Subcutaneous adipose tissue (tissue), 4 donors: ENCODE data around the gene PCDH9. TPM values are rescaled to one million over a fixed set of nuclear protein-coding genes. Genes with fewer than 3 reads are reported as not detected.

Experiments used
- total RNA-seq, 4 donors: library from RNA; depleted of rRNA; stranded (reverse); fragments of >200 nt; gene quantifications; one replicate each; pipeline ENCODE4 v1.1.0, GENCODE V29; 2016
- TF ChIP-seq, protein P1 (sequence below): fragments of 450-650 bp; IDR thresholded peaks from one replicate; pipeline ENCODE4 v1.5.1; 2016; ENCODE audit warnings: low read depth, mild to moderate bottlenecking, control low read depth, antibody characterized with exemption, moderate library complexity

PCDH9 gene
- total RNA-seq, 4 donors from 2014 or later = 9.0 to 28.4 (median 12.0) TPM

DNA sequence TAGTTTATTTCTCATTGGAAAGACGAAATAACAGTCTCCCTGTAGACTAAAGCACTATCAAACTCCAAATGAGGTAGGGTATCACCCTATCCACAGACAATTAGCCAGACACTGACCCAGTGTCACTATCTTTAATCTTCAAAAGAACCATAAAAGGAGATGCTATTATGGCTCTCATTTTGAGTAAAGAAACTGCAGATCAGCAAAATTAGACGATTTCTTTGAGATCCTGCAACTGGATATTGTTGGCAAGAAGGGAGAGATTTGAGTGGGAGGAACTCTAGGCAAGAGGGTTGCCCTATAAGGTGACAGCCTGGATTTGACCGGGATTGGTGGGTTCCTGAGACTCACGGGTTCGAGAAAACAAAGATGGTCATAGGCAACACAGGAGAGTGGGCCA is 71.2 kb downstream of the PCDH9 start:
- TF ChIP-seq, protein P1, sequence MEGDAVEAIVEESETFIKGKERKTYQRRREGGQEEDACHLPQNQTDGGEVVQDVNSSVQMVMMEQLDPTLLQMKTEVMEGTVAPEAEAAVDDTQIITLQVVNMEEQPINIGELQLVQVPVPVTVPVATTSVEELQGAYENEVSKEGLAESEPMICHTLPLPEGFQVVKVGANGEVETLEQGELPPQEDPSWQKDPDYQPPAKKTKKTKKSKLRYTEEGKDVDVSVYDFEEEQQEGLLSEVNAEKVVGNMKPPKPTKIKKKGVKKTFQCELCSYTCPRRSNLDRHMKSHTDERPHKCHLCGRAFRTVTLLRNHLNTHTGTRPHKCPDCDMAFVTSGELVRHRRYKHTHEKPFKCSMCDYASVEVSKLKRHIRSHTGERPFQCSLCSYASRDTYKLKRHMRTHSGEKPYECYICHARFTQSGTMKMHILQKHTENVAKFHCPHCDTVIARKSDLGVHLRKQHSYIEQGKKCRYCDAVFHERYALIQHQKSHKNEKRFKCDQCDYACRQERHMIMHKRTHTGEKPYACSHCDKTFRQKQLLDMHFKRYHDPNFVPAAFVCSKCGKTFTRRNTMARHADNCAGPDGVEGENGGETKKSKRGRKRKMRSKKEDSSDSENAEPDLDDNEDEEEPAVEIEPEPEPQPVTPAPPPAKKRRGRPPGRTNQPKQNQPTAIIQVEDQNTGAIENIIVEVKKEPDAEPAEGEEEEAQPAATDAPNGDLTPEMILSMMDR = no peak

DNA sequence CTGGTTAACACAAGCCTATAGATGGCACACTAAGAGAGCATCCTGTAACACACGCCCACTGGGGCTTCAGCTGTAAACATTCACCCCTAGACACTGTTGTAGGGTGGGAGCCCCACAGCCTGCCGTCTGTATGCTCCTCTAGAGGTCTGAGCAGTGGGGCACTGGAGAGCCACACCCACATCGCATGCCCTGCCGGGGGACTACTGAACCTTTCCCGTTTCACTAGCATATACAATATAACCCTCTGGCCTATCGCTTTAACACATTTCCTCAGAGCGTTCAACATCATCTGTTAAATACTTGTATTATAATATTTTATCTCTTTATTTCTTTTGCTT is 73.4 kb downstream of the PCDH9 start:
- TF ChIP-seq, protein P1 = no peak

DNA sequence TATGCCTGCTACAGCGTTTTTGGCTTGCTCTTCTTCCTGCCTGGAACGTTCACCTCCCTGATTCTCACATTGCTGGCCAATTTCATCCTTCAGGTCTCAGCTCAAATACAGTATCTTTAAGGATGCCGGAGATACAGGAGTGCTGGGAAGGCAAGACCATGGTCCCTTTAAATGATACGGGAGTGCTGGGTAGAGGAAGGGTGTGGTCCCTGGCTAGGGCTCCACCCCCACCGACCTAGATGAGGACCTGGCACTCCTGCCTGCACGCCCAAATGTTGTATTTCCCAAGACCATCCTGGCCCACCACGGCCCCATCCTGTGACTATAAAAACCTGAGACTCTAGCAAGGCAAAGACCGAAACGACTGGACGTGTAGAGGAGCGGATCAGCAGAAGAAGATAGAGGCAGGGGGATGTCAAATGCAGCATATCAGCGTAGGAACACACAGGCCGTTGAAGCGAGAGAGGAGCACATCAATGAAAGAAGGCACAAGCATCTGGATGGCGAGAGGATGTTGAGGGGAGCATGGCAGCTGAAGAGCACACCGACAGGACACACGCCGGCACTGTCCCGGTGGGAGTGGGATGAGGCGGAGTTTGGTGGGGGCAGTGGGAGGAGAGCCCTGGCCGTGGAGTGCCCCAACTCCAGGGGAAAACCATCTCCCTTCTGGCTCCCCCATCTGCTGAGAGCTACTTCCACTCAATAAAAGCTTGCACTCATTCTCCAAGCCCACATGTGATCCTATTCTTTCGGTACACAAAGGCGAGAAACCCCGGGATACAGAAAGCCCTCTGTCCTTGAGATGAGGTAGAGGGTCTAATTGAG is 74.0 kb downstream of the PCDH9 start:
- TF ChIP-seq, protein P1 = no peak

DNA sequence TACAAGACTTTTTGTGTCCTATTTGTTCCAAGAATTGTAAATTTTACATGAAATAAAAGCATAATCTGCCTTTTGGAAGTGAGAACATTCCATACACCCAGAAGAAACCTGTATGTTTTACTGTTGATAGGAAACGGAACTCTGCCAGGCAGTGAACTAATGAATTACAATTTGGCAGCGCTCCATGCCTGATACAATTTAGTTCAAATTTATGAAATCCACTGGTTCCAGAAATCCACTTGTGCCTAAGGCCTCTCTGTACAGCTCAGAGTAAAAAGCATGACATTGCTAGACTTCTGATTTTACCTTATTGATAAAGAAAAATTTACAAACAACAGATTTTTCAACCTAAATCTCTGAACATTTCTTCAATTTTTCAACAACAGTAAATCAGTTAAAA is 78.1 kb downstream of the PCDH9 start:
- TF ChIP-seq, protein P1 = no peak

DNA sequence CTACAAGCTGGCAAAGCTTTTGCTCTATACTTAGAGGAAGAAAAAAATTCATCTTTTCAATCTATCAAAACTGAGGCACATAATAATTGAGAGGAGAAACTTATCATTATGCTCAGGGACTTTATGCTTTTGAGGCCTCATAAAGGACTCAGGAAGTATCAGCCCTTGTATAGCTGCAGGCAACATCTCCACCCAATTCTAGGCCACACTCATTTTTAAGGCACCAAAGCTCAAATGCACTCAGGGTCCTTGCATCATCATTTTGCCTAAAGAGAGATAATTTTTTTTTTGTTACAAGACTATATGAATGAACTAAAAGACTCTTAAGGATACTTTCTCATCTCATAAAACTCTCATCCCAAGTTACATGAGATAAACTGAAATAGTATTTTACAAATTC is 78.5 kb downstream of the PCDH9 start:
- TF ChIP-seq, protein P1 = no peak

DNA sequence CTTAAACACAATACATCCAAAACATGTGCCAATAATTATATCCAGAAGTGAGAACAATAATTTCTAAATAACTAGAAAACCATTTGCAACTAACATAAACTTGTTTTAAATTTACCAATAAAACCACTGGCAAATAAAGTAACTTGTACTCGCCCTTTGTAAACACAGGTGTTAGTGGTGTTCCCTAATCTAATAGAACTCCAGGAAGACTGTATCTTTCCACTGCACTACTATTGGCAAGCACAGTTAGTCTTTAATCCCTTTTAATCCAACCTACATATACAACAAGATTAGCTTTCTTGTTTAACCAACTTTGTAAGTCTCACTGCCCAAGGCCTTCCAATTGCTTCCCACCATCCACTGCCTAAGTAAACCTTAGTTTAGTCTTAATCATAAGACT is 79.5 kb downstream of the PCDH9 start:
- TF ChIP-seq, protein P1 = no peak

DNA sequence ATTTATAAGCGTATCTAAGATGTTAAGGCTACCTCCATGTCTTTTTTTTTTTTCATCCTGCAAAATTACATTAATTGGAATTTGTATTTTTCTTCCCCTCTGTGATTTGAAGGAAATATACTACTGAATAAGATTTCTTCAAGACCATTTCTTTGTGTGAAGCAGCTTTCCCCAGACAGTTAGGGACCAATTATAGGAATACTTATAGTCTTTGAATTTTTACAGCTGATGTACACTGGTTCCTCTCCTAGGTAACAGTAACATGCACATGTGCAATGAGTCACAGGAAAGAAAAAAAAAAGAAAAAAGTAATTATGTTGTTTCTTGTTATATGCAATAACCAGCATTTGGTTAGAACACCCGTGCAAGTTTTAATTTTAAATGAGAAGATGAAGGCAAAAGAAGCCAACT is 82.0 kb downstream of the PCDH9 start:
- TF ChIP-seq, protein P1 = no peak
